ENCODE results near the gene ID4. TPM values are rescaled to one million over a fixed set of nuclear protein-coding genes. Genes with fewer than 3 reads are reported as not detected.

Gene ID4
- total and polyA plus RNA-seq, 11 donors = 1.5 to 29.6 (median 2.9) TPM

- TF ChIP-seq CTCF (IDR thresholded peaks at IDR 0.05) (no peak), POLR2A (IDR thresholded peaks at IDR 0.05) (no peak)
- Histone ChIP-seq H3K4me3 (no peak overlapping the region), H3K27me3 (peaks cover 0 to 17% (median 0%) of the 10 kb centered on the region in 9 donors), H3K36me3 (no peaks in the 10 kb centered on the region), H3K27ac (no peak overlapping the region), H3K4me1 (no peaks in the 10 kb centered on the region), H3K9me3 (no peaks in the 10 kb centered on the region)
- intact Hi-C loops (cut with DNase I) = no loop called here
- no peak for DNase-seq
- 70 to 80% (median 73%) methylated on average over 9 of the region's 9 CpGs for WGBS, 4 donors
- ATAC-seq = no peak
These were observed 32.3 kb downstream of the ID4 start for GRCh38 chr6:19869464-19869863.

DNA sequence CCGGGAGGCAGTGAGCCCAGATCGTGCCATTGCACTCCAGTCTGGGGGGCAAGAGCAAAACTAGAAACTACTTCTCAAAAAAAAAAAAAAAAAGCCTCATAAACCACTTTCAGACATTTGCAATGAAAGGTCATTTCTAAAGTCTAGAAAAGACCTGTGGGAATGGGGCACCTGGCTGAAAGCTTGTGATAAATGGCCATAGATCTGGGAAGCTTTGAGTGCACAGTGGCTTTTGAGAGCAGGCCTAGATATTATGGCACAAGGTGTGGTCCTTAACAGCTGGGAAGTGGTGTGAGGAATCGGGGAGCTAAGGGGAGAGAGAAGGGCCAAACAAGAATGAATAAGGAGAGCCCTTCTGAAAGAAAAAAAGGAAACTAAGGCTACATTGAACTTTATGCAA is 33.2 kb downstream of the ID4 start:
- ATAC-seq = no peak
- DNase-seq = no peak
- Histone ChIP-seq H3K27ac (no peak overlapping the region), H3K4me1 (no peaks in the 10 kb centered on the region), H3K27me3 (peaks cover 0 to 14% (median 0%) of the 10 kb centered on the region in 9 donors), H3K4me3 (no peak overlapping the region), H3K36me3 (no peaks in the 10 kb centered on the region), H3K9me3 (no peaks in the 10 kb centered on the region)
- WGBS, 4 donors = 85 to 92% (median 88%) methylated on average over 3 of the region's 3 CpGs
- TF ChIP-seq POLR2A (IDR thresholded peaks at IDR 0.05) (no peak), CTCF (IDR thresholded peaks at IDR 0.05) (no peak)
- intact Hi-C loops (cut with DNase I) = no loop called here

- no peaks in the 10 kb centered on the region for H3K9me3 ChIP-seq
- no peak for TF ChIP-seq CTCF (IDR thresholded peaks at IDR 0.05)
- TF ChIP-seq POLR2A (IDR thresholded peaks at IDR 0.05) = no peak
- WGBS, 4 donors = 59 to 83% (median 70%) methylated on average over 2 of the region's 2 CpGs
- H3K4me3 ChIP-seq = no peak overlapping the region
- intact Hi-C loops (cut with DNase I) = no loop called here
- H3K4me1 ChIP-seq = no peaks in the 10 kb centered on the region
- H3K27me3 ChIP-seq = peaks cover 0 to 2% (median 0%) of the 10 kb centered on the region in 9 donors
- no peaks in the 10 kb centered on the region for H3K36me3 ChIP-seq
- ATAC-seq = no peak
- DNase-seq = no peak
- no peak overlapping the region for H3K27ac ChIP-seq
These were observed 35.9 kb downstream of the ID4 start for GRCh38 chr6:19873031-19873430.

DNA sequence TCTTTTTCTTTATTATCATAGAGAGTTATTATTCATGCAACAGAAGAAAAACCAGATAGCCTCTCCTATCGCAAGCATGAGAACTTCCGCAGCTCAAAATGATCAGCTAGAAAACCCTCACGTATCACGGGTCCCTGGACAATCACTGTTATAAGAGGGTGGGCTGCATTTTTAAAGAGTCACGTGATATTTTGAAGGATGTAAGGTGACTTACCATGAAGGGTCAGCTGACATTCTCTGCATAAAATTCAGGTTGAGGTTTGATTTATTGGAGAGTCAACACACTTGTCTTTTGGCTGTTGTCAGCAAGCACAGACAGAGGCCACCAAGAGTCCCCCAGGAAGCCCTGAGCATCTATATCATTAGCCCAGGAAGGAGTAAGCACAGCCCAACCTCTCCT is 39.5 kb downstream of the ID4 start:
- DNase-seq (no peak), ATAC-seq (no peak)
- H3K4me1 ChIP-seq = no peaks in the 10 kb centered on the region
- no peak overlapping the region for H3K27ac ChIP-seq
- H3K27me3 ChIP-seq = no peaks in the 10 kb centered on the region
- H3K36me3 ChIP-seq = no peaks in the 10 kb centered on the region
- TF ChIP-seq POLR2A (IDR thresholded peaks at IDR 0.05) = no peak
- no peak for TF ChIP-seq CTCF (IDR thresholded peaks at IDR 0.05)
- no peaks in the 10 kb centered on the region for H3K9me3 ChIP-seq
- no peak overlapping the region for H3K4me3 ChIP-seq
- 85 to 94% (median 89%) methylated on average over 5 of the region's 5 CpGs for WGBS, 4 donors
- intact Hi-C loops (cut with DNase I) = no loop called here

Data from heart left ventricle (tissue), 16 donors.